ENCODE measurements around the gene CD22.

DNA sequence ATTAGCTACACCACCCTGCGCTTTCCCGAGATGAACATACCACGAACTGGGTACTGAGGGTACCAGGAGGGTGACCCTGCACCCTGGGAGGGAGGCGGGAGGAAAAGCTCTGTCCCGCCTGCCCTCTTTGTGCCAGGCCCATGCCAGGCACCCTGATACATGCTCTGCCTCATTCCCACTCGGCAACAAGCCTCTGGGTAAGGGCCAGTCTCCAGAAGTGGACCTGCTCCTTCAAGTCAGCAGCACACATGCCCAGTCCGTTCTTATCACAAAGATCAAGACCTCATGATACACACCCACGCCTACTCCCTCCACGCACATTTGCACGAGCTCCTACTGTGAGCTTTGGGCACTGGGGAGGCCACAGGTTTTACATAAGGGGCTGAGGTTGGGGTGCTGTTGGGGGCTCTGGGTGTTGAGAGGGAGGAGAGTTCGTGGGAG, 16.7 kb downstream of the CD22 start:
- TF ChIP-seq, protein P1, sequence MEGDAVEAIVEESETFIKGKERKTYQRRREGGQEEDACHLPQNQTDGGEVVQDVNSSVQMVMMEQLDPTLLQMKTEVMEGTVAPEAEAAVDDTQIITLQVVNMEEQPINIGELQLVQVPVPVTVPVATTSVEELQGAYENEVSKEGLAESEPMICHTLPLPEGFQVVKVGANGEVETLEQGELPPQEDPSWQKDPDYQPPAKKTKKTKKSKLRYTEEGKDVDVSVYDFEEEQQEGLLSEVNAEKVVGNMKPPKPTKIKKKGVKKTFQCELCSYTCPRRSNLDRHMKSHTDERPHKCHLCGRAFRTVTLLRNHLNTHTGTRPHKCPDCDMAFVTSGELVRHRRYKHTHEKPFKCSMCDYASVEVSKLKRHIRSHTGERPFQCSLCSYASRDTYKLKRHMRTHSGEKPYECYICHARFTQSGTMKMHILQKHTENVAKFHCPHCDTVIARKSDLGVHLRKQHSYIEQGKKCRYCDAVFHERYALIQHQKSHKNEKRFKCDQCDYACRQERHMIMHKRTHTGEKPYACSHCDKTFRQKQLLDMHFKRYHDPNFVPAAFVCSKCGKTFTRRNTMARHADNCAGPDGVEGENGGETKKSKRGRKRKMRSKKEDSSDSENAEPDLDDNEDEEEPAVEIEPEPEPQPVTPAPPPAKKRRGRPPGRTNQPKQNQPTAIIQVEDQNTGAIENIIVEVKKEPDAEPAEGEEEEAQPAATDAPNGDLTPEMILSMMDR (conservative IDR thresholded peaks at IDR 0.05 in 1 of 2, IDR thresholded peaks at IDR 0.05 in 1 of 2; ENCODE audit: low read depth in 1 of 2, low read length in 2 of 2), result no peak
- TF ChIP-seq EZH2 (IDR thresholded peaks at IDR 0.05; ENCODE audit: low read length, missing control alignments), result no peak

Data from fibroblast of lung (primary cell).